IPS-11a (cell line): ENCODE measurements around the gene PSMA8.
"Not testable (repeated sequence)": the region's sequence is repeated elsewhere in the genome, so short reads cannot be mapped to it uniquely, and the experiment has no call there.

Experiments
- H3K4me3 ChIP-seq: one replicate; pipeline ENCODE4 v1.5.1; 2013; ENCODE audit warnings: low read depth, low read length, control low read depth

The PSMA8 gene

GRCh38 chr18:26175481-26175880 is 41.8 kb downstream of the PSMA8 start:
- H3K4me3 ChIP-seq: no peak overlapping the region

- H3K4me3 ChIP-seq: no peak overlapping the region
Measured at GRCh38 chr18:26176134-26176533, 42.5 kb downstream of the PSMA8 start.

- no peak overlapping the region for H3K4me3 ChIP-seq
Measured at GRCh38 chr18:26181343-26181826, 47.7 kb downstream of the PSMA8 start.

- no peak overlapping the region for H3K4me3 ChIP-seq
Measured at GRCh38 chr18:26183395-26184112, 49.9 kb downstream of the PSMA8 start.

- no peak overlapping the region for H3K4me3 ChIP-seq
Measured at GRCh38 chr18:26185267-26185666, 51.6 kb downstream of the PSMA8 start.

GRCh38 chr18:26190506-26190905 is 56.8 kb downstream of the PSMA8 start:
- no peak overlapping the region for H3K4me3 ChIP-seq

- no peak overlapping the region for H3K4me3 ChIP-seq
Measured at GRCh38 chr18:26192233-26192632, 58.6 kb downstream of the PSMA8 start.

GRCh38 chr18:26196605-26197004 is 62.9 kb downstream of the PSMA8 start:
- no peak overlapping the region for H3K4me3 ChIP-seq

GRCh38 chr18:26202001-26202400 is 68.3 kb downstream of the PSMA8 start:
- H3K4me3 ChIP-seq: not testable (repeated sequence)

GRCh38 chr18:26205318-26205717 is 71.6 kb downstream of the PSMA8 start:
- no peak overlapping the region for H3K4me3 ChIP-seq

GRCh38 chr18:26206488-26206887 is 72.8 kb downstream of the PSMA8 start:
- no peak overlapping the region for H3K4me3 ChIP-seq

- H3K4me3 ChIP-seq: no peak overlapping the region
Measured at GRCh38 chr18:26207937-26208336, 74.3 kb downstream of the PSMA8 start.

GRCh38 chr18:26208977-26209376 is 75.3 kb downstream of the PSMA8 start:
- no peak overlapping the region for H3K4me3 ChIP-seq

- no peak overlapping the region for H3K4me3 ChIP-seq
Measured at GRCh38 chr18:26210147-26210546, 76.5 kb downstream of the PSMA8 start.

- no peak overlapping the region for H3K4me3 ChIP-seq
Measured at GRCh38 chr18:26215247-26215970, 81.7 kb downstream of the PSMA8 start.

GRCh38 chr18:26225022-26225693 is 91.5 kb downstream of the PSMA8 start:
- H3K4me3 ChIP-seq: no peak overlapping the region

- H3K4me3 ChIP-seq: no peak overlapping the region
Measured at GRCh38 chr18:26225915-26226228, 92.2 kb downstream of the PSMA8 start.

GRCh38 chr18:26226229-26227050 is 92.8 kb downstream of the PSMA8 start, which contains the start of gene TAF4B:
Gene TAF4B, plus strand, starts transcription at chr18:26226445. Its CDS starts 489 bp downstream, at chr18:26226934.
- H3K4me3 ChIP-seq: peak within 1 kb of the TSS; percentile 83

- H3K4me3 ChIP-seq: peak overlapping the region; percentile 83
Measured at GRCh38 chr18:26227051-26227670, 93.5 kb downstream of the PSMA8 start.

GRCh38 chr18:26228562-26229260 is 95.0 kb downstream of the PSMA8 start:
- no peak overlapping the region for H3K4me3 ChIP-seq
